Hindlimb muscle (tissue), 1 donor: ENCODE data around the gene ROPN1B. TPM values are rescaled to one million over a fixed set of nuclear protein-coding genes. Genes with fewer than 3 reads are reported as not detected.

Source experiments
- polyA plus RNA-seq: library from polyadenylated mRNA; unstranded; fragments of 120-200 nt; gene quantifications from one replicate; pipeline ENCODE4 v1.2.1, GENCODE V29; 2013; ENCODE audit not compliant: insufficient read length

The ROPN1B gene
- polyA plus RNA-seq, 1 donor: 0.19 TPM

Other genes with a start within 250 kb of the ROPN1B start
- gene SLC41A3, start 114.9 kb downstream of the ROPN1B start, polyA plus RNA-seq: 38.9 TPM
- 0.70 TPM for gene ALDH1L1, start 211.4 kb downstream of the ROPN1B start, polyA plus RNA-seq